Nephron progenitor cell (in vitro differentiated cells): ENCODE results near the gene JARID2.
A peak's percentile ranks its signal among the peaks of the same experiment; 100 is the strongest.

ENCODE experiments used
- DNase-seq: peaks from one replicate; pipeline ENCODE4 v3.0.0; 2021
- H3K27ac Mint-ChIP-seq: 2 replicates; pipeline ENCODE4 v1.8.0; 2021; ENCODE audit warnings: mild to moderate bottlenecking, moderate library complexity, mixed read lengths
- H3K27me3 Mint-ChIP-seq: 2 replicates; pipeline ENCODE4 v1.8.0; 2021; ENCODE audit warnings: mild to moderate bottlenecking, low read depth, mixed read lengths; ENCODE audit not compliant: poor library complexity
- H3K36me3 Mint-ChIP-seq: 2 replicates; pipeline ENCODE4 v1.8.0; 2021; ENCODE audit warnings: low read depth, mixed read lengths
- H3K4me1 Mint-ChIP-seq: 2 replicates; pipeline ENCODE4 v1.8.0; 2021; ENCODE audit warnings: mixed read lengths
- H3K4me3 Mint-ChIP-seq: 2 replicates; pipeline ENCODE4 v1.8.0; 2021; ENCODE audit warnings: mild to moderate bottlenecking, moderate library complexity, mixed read lengths
- H3K9me3 Mint-ChIP-seq: 2 replicates; pipeline ENCODE4 v1.8.0; 2021; ENCODE audit warnings: mild to moderate bottlenecking, moderate library complexity, mixed read lengths
- TF ChIP-seq, protein P1 (sequence below): fragments of 200-600 bp; sonication (generic); IDR thresholded peaks from 2 replicates; pipeline ENCODE4 v1.5.0; 2021; ENCODE audit warnings: antibody characterized with exemption

JARID2 gene

DNA sequence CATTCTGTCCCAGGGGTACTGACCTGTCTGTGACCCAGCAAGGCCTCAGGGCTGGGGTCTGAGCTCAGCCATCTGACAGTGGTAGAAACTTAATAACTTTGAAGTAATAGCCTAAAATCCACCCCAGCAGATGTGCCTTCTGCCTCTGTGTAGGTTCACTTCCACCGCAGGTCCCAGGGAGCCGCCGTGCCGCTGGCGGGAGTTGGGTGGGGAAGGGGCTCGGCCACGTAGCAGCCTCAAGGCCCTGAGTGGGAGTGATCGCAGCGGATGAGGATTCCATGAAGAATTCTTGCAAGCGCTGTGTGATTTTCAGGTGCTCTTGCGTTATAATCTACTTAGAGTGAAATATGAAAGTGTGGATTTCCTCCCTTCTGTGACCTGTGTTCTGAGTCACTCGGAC is 253.3 kb downstream of the JARID2 start:
- H3K27me3 Mint-ChIP-seq, result no peaks in the 10 kb centered on the region
- H3K36me3 Mint-ChIP-seq, result peaks cover 72% of the 10 kb centered on the region
- DNase-seq, result no peak
- TF ChIP-seq, protein P1, sequence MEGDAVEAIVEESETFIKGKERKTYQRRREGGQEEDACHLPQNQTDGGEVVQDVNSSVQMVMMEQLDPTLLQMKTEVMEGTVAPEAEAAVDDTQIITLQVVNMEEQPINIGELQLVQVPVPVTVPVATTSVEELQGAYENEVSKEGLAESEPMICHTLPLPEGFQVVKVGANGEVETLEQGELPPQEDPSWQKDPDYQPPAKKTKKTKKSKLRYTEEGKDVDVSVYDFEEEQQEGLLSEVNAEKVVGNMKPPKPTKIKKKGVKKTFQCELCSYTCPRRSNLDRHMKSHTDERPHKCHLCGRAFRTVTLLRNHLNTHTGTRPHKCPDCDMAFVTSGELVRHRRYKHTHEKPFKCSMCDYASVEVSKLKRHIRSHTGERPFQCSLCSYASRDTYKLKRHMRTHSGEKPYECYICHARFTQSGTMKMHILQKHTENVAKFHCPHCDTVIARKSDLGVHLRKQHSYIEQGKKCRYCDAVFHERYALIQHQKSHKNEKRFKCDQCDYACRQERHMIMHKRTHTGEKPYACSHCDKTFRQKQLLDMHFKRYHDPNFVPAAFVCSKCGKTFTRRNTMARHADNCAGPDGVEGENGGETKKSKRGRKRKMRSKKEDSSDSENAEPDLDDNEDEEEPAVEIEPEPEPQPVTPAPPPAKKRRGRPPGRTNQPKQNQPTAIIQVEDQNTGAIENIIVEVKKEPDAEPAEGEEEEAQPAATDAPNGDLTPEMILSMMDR, result no peak
- no peak overlapping the region for H3K4me3 Mint-ChIP-seq
- H3K9me3 Mint-ChIP-seq, result peaks cover 4% of the 10 kb centered on the region
- H3K27ac Mint-ChIP-seq, result peak overlapping the region; percentile 54
- H3K4me1 Mint-ChIP-seq, result peaks cover 79% of the 10 kb centered on the region

DNA sequence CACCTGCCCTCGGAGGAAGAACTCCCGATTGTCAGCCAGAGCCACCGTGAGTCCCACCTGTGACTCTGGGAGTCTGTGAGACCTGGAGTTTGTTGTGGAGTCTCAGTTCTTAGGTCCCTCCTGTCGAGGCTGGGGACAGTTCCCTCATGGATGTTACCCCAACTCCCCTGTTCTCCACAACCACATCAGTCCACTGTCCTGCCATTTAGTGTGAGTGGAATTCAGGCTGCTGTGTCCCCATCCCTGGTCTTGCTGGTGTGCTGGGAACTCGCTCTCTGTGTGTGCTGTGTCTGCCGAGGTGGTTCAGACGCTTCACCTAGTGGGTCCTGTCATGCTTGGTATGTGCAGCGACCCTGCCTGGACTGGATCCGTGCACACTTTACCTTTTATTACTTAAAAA is 253.7 kb downstream of the JARID2 start:
- Mint-ChIP-seq H3K4me3 (no peak overlapping the region), H3K27ac (peak overlapping the region; percentile 54), H3K4me1 (peaks cover 83% of the 10 kb centered on the region), H3K9me3 (peaks cover 4% of the 10 kb centered on the region), H3K27me3 (no peaks in the 10 kb centered on the region), H3K36me3 (peaks cover 75% of the 10 kb centered on the region)
- TF ChIP-seq, protein P1, result no peak
- no peak for DNase-seq

DNA sequence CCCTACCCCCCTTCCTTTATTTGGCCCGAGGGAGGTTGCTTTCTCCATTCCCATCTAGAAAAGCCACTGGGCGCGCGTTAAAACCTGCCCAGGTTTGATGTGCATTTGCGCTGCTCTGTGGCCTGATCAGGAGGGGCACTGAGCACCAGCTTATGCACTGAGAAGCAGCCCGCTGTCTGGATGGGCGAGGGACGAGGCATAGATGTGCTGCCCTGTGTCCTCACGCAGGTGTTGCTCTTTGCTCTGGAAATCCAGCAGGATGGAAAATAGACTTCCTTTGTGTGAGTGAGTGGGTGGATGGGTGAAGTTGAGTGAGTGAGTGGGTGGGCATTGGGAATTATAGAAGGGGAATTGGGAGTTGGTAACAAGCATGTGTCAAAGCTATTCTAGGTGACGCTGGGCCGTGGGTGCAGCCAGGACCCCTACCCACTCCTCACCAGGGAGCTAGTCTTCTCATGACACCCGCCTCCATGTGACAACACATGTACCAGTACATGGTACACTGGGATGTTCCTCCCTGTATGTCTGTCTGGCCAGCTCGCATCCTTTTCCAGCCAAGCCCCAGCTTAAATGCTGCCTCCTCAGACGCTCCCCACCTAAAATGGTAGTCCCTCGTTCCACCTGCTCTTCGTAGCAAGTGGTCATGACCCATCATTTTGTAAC is 254.3 kb downstream of the JARID2 start:
- H3K36me3 Mint-ChIP-seq, result peaks cover 71% of the 10 kb centered on the region
- no peaks in the 10 kb centered on the region for H3K27me3 Mint-ChIP-seq
- TF ChIP-seq, protein P1, result no peak
- no peak for DNase-seq
- H3K4me1 Mint-ChIP-seq, result peaks cover 85% of the 10 kb centered on the region
- no peak overlapping the region for H3K4me3 Mint-ChIP-seq
- peaks cover 4% of the 10 kb centered on the region for H3K9me3 Mint-ChIP-seq
- H3K27ac Mint-ChIP-seq, result peak overlapping the region; percentile 19

DNA sequence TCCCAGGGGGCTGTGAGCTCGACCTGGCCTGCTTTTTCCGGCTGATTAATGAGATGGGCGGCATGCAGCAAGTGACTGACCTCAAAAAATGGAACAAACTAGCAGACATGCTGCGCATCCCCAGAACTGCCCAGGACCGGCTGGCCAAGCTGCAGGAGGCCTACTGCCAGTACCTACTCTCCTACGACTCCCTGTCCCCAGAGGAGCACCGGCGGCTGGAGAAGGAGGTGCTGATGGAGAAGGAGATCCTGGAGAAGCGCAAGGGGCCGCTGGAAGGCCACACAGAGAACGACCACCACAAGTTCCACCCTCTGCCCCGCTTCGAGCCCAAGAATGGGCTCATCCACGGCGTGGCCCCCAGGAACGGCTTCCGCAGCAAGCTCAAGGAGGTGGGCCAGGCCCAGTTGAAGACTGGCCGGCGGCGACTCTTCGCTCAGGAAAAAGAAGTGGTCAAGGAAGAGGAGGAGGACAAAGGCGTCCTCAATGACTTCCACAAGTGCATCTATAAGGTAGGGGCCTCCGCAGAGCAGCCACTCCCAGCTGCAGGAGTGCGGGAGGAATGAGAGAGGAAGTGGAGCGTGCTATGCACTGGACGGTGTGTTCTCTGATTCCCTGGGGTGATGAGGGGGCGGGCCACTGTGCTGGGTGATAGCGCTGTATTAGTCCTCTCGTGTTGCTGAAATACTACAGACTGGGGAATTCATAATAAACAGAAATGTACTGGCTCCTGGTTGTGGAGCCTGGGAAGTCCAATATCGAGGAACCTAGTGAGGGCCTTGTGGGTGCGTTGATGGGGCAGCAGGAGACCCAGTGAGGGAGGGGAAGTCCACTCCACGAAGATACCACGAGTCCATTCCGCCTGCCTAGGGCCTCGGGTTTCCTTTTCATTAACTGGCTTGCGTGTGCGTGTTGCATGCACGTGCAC is 255.3 kb downstream of the JARID2 start:
- peaks cover under 1% of the 10 kb centered on the region for H3K9me3 Mint-ChIP-seq
- TF ChIP-seq, protein P1, result no peak
- peak; percentile 20 for DNase-seq
- H3K4me1 Mint-ChIP-seq, result peaks cover 86% of the 10 kb centered on the region
- H3K27me3 Mint-ChIP-seq, result no peaks in the 10 kb centered on the region
- H3K27ac Mint-ChIP-seq, result peak overlapping the region; percentile 91
- peak overlapping the region; percentile 42 for H3K4me3 Mint-ChIP-seq
- peaks cover 62% of the 10 kb centered on the region for H3K36me3 Mint-ChIP-seq

DNA sequence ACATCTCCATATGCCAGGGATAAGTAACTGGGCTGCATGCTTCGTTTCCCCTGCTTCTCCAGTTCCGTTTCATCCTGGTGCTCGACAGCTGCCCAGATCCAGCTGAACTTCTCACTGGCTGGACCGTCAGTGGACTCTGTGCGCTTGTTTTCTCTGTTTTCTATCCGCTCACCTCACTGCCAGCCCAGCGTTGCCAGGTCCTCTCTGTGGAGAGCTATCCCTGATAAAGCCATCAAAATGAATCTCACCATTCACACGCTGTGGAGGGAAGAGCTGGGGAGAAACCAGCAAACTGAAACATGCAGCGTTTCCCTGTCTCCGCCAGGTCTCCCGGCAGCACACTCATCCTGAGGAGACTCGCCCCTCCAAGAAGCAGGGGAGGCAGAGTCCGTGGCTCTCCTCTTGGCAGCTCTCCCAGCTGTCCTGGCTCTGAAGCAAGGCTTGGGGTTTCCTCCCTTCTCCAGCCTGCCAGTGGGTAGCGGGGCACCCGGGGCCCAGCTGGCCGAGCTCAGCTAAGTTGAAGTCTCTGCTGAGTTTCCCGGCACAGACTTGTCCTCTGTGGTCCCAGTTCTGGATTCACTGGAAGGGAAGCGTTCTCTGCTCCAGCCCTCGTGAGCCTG is 256.1 kb downstream of the JARID2 start:
- Mint-ChIP-seq H3K27me3 (no peaks in the 10 kb centered on the region), H3K9me3 (no peaks in the 10 kb centered on the region), H3K36me3 (peaks cover 63% of the 10 kb centered on the region), H3K27ac (peak overlapping the region; percentile 91), H3K4me1 (peaks cover 93% of the 10 kb centered on the region), H3K4me3 (peak overlapping the region; percentile 32)
- TF ChIP-seq, protein P1, result no peak
- no peak for DNase-seq
